NCI-H2196 (cell line): Measurements from ENCODE around the gene ISM2.

Experiments used
- DNase-seq: peaks from one replicate; lab custom pipeline; 2025; ENCODE audit not compliant: unreplicated experiment; lab: John Stamatoyannopoulos, UW

Gene ISM2

GRCh38 chr14:77469539-77469938, 29.1 kb downstream of the ISM2 start:
- DNase-seq, result no peak

GRCh38 chr14:77469067-77469505, 29.5 kb downstream of the ISM2 start:
- no peak for DNase-seq

GRCh38 chr14:77467801-77468200, 30.8 kb downstream of the ISM2 start:
- no peak for DNase-seq

GRCh38 chr14:77459072-77459723, 39.4 kb downstream of the ISM2 start:
- DNase-seq, result peak; percentile 74

GRCh38 chr14:77458249-77458950, 40.2 kb downstream of the ISM2 start:
- DNase-seq, result no peak

GRCh38 chr14:77457522-77458248, 40.9 kb downstream of the ISM2 start, which contains the start of the genes AHSA1 and VIPAS39:
TSS of gene AHSA1 (plus strand) at chr14:77458093. CDS start at chr14:77458190, 97 bp downstream.
TSS of gene VIPAS39 (minus strand) at chr14:77457601. CDS start at chr14:77454102, 3,499 bp downstream.
- peak; percentile 97 for DNase-seq

- DNase-seq, result no peak
These were observed 41.5 kb downstream of the ISM2 start for GRCh38 chr14:77457115-77457521.

- DNase-seq, result no peak
These were observed 42.5 kb downstream of the ISM2 start for GRCh38 chr14:77455966-77456640.

- no peak for DNase-seq
These were observed 56.4 kb downstream of the ISM2 start for GRCh38 chr14:77442196-77442595.

GRCh38 chr14:77439861-77440260, 58.8 kb downstream of the ISM2 start:
- DNase-seq, result no peak

- no peak for DNase-seq
These were observed 60.0 kb downstream of the ISM2 start for GRCh38 chr14:77438596-77438995.

GRCh38 chr14:77436042-77436441, 62.6 kb downstream of the ISM2 start:
- no peak for DNase-seq

GRCh38 chr14:77426396-77426795, 72.2 kb downstream of the ISM2 start:
- DNase-seq, result no peak

- no peak for DNase-seq
These were observed 73.8 kb downstream of the ISM2 start for GRCh38 chr14:77424862-77425261.
